ENCODE measurements around the gene PACS2.

GRCh38 chr14:105316968-105317510 lies 2.5 kb downstream of the PACS2 start:
- no peak for TF ChIP-seq CTCF (IDR thresholded peaks at IDR 0.05)
- TF ChIP-seq EZH2 (IDR thresholded peaks at IDR 0.05): no peak
- no peak for TF ChIP-seq EZH2phosphoT487 (IDR thresholded peaks at IDR 0.05)
